HG03457 (cell line): ENCODE data around the gene MFAP4.

Experiments used
- ATAC-seq: cut with Tn5 transposase; IDR thresholded peaks from one replicate; pipeline ENCODE4 v1.9.1; 2021; ENCODE audit warnings: moderate number of reproducible peaks; ENCODE audit not compliant: unreplicated experiment

MFAP4 gene

DNA sequence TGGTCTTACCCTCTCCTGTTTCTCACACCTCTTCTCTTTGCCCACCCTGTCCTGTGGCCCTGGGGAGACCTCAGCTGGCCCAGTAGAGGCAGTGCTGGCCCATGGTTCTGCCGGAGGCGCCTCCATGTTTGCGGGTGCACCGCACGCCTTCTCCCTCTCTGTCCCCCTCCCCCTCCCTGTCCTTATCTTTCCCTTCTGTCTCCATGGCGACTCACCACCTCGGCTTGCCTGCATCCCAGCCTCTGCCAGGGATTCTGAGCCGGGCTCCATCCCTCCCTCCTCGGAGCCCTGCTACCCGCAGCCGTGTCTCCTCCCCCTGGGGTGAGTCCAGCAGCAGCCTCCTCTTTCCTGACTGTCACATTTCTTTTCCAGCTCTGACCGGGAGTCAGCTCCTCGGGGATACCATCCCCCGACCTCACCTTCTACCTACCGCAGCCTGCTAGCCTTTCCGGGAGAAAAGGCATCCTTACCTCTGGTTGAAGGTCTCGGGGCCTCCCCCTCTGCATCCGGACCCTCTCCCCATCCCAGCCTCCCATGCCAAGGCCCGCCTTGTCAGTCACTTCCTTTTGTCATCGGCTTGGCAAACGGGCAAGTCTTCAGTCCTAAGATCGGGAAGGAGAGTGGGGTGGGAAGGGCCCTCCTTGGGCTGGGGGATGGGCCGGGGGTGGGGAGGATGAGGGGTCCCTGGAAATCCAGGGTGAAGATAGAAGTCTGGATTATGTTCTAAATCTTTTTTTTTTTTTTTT lies 24.1 kb upstream of the MFAP4 start, which contains the start of gene RNF112:
Gene RNF112, plus strand, starts transcription at position 358 of the 746 bp plus-strand sequence. Its CDS starts 177 bp downstream, at position 535.
- no peak for ATAC-seq

DNA sequence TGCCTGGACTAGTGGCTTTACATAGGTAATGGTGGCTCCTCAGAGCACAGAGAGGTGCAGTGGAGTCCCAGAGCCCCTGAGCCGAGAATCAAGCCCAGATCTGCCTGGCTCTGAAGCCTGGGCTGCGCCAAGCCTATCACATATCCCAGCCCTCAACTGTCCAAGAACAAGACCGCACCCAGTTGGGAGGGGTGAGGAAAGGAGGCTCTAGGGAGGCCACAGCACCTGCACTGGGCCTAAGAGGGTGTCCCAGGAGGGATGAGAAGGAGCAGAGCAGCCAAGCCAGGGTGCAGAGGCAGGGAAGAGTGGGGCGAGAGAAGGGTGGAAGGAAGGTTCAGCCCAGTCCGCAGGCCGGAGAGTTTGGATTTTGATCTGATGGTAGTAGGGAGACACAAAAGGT lies 23.1 kb upstream of the MFAP4 start:
- no peak for ATAC-seq

DNA sequence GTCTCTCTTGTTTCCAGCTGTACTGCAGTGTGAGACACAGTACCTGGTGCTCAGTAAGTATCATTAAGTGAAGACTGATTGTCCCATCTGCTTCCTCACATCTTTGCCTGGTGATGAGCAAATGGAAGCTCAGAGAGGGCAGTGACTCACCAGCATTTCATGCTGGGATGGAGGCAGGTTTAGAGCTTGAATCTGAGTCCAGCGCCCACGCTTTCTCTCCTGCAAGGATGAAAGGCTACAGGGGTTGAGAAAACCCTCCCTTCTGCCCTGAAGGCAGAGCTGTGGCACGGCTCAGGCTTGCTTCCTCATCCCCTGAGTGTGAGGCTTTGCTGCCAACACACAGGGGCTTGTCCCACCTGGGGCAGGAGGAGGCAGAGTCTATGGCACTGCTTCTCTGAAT lies 22.5 kb upstream of the MFAP4 start:
- ATAC-seq = no peak

DNA sequence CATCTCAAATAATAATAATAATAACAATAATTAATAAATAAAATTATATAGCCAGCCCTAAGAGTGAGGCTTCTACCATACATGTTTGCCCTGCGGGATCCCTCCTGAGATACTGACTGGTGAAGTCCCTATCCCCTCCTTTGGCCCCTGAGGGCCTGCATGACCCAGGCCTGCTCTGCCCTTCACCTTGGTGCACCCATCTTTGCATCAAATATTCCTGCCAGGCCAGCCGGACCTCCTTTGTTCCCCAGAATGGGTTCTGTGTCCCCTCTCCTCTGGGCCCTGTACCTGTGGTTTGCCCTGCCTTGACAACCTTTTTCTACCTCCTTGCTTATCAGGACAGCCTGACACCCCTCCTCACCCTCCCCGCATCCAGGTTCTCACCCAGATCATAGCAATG lies 22.1 kb upstream of the MFAP4 start:
- ATAC-seq = no peak

DNA sequence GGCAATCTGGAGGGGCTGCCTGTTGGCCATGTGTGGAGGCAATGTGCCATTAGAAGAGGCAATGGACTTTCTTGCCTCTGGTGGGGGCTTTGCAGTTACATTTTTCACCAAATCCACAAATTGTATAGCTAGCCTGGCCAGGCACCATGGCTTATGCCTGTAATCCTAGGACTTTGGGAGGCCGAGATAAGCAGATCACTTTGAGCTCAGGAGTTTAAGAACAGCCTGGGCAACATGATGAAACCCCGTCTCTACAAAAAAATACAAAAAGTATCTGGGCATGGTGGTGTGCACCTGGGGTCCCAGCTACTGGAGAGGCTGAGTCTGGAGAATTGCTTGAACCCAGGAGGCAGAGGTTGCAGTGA lies 21.3 kb upstream of the MFAP4 start:
- ATAC-seq = no peak

DNA sequence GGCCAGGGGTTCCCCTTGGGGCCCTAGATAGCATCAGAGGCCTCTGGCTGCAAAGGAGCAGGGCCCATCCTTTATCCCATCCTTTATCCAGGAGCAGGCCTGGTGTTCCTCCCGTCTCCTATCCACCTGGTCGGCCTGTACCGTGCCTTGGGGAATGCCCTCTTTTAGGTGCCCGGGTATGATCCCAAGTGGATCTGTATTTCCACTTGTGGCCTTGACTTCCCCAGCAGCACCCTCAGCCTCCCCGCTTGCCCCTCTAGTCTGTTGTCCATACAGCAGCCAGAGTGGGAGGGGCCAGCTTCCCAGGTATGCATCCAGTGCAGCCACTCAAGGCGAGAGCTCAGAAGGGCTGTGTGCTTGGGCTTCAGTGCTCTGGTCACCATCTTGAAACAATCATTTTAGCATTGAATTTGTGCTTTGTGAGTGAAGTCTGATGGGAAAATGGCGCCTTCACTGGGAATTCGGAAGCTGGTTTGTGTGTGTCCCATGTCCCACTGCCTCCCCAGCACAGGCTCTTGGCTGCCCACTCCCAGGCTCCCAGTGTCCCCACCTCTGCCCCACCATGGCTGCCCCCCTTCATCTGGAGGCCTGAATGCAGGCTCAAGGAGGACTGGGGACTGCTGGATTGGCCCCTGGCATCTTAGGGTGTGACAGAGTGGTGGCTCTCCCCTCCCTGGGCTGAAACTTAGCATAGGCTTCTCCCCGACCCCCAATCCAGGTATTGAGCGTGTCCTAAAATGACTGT lies 20.8 kb upstream of the MFAP4 start:
- ATAC-seq = no peak

DNA sequence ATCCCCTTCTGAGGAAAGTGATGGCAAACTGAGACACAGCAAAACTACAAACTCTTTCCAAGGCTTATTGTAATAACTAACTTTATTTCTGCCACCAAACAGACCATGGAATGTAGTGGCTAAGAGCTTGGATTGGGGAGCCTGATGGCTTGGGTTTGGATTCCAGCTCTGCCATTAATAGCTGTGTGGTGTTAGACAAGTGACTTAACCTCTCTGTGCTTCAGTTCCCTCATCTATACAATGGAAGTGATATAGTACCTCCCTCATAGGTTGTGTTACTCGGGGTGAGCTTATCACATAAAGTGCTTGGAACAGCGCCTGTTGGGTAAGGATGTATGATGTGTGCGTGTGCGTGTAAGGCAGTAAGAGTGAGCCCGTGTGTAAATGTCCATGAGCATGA lies 18.1 kb upstream of the MFAP4 start:
- no peak for ATAC-seq

DNA sequence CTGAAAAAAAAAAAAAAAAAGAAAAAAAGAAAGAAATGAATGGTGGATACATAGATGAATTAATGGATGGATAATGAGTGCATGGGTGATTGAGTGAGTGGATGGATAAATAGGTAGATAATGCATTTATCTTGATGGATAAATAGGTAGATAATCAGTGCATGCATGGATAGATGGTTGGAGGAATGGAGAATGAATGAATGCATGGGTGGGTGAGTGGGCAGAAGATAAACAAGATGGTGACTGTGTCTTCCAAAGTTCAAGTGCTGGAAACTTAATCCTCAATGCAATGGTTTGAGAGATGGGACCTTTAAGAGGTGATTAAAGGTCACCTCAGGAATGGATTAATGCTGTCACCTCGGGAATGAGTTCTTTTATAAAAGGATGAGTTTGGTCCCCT lies 17.3 kb upstream of the MFAP4 start:
- no peak for ATAC-seq

DNA sequence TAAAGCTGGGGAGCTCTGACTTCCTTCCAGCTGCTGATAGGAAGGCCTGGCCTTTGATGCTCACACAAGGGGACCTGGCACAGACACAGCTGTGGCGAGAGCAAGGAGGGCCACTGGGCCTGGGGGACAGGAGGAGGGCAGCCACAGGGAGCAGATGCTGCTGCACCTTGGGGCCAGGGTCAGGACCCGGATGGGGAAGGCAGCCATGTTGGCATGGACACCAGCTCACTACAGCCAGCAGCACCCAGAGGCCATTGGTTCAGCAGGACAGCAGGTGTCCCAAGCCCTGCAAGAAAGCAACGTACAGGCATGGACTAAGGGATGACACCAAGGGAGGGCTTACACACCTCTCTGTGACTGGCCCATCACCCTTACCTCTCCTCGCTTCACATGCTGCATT lies 16.0 kb upstream of the MFAP4 start:
- ATAC-seq = no peak

DNA sequence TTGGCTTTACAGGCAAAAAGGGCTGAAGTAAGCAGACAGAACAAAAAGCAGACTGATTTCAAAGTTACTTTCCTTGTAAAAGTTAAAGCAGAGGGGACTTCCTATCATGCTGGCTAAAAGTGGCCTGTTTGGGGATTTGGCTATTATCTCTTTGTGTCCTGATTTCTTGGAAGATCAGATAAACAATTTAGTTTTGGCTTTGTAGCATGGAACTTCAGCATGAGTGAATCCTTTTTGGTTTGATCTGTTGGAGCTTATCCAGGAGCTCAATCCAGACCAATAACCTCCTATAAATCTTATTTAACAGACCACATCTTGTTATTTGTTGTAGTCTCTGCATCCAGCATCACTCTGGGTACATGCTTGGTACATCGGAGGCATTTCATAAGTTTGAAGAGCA lies 15.2 kb upstream of the MFAP4 start:
- no peak for ATAC-seq

DNA sequence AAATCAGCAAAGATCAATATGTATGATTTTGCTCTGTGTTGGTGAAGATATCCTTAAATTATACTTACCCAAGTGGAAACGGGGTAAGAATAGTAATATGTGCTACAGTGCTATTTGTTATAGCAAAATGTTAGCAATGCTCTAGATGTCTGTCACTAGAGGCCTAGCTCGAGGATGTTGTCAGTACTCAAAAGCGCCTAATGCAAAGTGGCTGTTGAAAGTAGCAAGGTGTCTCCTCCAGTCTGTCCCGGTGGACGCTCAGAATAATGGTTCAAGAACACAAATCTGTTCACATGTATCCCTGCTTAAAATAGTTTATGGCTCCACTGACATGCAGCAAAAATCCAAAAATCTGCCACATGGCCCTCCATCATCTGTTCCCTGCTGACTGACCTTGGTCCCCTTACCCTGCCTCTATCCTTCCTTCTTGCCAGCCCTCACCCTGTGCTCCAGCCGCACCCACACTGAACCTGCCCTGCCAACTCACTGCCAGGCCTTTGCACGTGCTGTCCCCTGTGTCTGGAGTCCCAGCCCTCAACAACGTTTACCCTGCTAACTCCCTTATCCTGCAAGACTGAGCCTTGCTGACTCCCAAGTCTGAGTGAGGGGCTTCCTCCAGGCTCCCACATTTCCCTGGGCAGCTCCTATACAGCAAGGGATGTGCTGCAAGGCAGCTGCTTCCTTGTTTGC lies 14.5 kb upstream of the MFAP4 start:
- no peak for ATAC-seq

DNA sequence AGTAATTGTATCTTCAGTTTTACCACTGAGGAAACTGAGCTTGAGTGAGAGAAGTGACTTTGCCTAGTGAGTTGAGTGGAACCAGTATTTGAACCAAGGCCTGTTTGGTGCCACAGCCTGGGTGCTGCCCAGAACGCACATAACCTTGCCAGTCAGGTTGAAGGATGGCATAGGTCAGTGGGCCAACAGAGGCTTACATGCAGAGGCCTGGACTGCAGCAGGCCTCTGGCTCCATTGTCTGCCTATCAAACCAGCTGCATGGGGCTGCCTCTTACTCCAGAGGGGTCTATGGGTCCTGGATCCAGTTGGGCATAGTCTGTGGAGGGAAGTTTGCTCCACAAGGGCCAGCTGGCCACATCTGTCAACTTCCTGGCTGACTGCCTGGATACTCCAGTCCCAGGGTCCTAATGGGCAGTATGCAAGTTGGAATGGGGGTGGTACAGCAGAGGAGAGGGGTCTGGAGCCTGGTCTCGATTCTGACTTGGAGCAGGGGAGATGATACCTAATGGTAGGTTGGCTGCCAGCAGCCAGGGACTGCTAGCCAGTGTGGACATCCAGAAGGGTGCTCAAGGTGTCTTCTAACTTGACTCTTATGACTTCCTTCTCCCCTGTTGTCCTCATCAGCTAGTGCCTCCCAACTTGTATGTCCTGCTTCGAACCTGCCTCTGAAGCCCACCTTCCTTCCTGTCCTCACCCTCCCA lies 12.9 kb upstream of the MFAP4 start:
- no peak for ATAC-seq

DNA sequence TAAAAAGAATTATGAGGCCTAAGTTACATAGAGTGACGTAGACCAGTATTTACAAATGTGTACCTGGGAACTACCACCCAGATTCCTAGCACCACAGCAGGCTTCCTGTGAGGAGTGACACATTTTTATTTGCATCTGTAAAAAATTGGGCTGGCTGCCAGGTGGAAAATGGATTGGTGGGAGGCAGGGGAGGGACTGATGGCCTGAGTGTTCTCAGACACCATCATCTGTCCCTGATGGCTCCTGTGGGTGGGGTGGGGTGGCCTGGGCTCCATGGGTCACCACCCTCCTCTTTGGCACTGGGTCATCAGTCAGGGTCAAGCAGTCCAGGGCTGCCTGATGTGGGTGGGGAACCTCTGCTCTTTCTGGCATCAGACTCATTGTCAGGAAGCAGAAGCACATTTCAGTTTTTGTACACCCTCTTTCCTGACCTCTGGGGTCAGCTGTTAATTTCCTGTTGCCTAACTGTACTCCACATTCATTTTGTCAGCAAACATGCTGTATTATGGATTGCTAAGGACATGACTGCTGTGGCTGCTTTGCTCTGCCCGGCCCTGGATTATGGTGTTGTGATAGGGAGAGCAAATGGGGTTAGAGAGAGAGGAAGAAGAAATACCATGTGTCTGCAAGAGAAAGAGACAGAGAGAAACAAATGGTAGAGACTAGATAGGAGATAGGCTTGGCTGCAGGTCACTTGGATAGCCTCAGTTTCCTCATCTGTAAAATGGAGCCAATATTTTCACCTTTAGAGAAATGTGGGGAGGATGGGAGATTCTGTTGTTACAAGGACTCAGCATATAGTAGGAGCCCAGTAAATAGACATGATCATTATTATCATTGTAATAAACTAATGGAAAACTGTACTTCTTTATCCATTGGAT lies 11.6 kb upstream of the MFAP4 start:
- no peak for ATAC-seq

DNA sequence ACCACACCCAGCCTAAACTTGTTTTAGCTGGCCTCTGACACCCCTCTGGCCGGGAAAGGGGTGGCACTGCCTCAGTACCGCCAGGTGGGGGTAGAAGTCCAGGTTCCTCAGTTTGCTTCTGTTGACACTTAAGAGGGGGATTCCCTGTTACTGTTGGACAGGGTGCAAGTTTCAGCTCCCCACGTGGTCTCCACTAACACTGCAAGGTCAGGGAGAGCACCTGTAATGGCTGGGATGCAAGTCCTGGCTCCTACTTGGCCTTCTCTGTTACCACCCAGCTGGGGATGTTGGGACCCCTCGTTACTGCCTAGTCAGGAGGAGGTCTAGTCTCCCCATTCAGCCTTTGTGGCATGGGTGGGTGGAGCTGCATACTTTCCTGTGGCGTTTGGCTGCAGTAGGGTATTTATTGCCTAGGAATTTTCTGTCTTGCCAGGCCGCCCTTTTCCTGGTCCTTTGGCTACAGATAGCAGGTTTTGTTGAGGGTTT lies 10.6 kb upstream of the MFAP4 start:
- ATAC-seq = no peak

DNA sequence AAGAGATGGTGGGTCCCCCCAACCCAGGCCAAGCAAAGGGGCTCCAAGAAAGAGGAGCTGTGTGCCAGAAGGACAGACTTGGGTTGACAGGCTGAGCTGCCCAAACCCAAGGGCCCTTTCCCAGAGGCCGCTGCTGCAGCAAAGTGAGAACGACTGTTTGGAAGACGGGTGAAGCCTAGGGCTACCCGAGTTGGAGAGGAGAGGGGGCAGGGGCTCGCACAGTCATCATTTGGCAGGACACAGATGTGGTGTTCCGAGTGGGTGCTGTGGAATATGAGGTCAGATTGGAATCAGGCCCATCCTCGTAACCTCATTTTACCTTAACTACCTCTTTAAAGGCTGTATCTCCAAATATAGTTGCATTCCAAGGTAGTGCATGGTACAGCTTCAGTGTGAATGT lies 5.3 kb upstream of the MFAP4 start:
- ATAC-seq = no peak

DNA sequence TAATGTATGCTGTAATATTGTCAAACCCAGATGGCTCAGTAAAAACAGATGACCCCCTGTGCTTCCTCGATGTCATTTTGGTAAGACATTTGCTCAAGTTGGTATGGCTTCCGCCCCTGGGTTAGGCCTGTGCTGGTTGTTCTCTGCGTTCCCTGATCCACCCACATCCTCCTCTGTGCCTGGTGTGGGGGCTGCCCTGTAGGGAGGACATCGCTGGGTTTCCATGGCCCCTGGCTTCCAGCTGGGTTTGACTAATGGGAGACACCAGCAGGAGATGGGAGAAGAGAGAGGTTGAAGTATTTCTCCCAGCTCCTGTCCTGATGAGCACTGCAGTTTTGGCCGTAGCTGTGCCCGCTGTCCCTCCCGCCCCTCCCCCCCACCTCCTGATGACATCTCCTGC lies 4.4 kb upstream of the MFAP4 start:
- no peak for ATAC-seq

DNA sequence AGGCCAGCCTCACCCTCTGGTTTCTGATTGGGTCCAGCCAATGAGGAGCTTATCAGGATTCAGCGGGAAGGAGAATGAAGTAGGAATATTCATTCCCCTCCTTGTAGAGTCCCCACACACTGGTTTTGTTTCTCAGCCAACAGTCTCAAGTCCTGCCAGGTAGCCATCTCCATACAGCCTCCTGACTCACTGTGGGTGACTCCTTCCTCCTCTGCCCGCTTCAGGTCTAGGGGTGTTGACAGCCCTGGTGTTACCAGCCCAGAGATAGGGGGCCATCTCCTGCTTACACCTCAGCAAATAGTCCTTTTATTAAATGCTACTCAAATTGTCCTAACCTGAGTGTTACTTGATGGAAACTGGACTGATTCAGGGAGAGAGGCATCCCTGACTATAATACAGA lies 4.0 kb upstream of the MFAP4 start:
- no peak for ATAC-seq

DNA sequence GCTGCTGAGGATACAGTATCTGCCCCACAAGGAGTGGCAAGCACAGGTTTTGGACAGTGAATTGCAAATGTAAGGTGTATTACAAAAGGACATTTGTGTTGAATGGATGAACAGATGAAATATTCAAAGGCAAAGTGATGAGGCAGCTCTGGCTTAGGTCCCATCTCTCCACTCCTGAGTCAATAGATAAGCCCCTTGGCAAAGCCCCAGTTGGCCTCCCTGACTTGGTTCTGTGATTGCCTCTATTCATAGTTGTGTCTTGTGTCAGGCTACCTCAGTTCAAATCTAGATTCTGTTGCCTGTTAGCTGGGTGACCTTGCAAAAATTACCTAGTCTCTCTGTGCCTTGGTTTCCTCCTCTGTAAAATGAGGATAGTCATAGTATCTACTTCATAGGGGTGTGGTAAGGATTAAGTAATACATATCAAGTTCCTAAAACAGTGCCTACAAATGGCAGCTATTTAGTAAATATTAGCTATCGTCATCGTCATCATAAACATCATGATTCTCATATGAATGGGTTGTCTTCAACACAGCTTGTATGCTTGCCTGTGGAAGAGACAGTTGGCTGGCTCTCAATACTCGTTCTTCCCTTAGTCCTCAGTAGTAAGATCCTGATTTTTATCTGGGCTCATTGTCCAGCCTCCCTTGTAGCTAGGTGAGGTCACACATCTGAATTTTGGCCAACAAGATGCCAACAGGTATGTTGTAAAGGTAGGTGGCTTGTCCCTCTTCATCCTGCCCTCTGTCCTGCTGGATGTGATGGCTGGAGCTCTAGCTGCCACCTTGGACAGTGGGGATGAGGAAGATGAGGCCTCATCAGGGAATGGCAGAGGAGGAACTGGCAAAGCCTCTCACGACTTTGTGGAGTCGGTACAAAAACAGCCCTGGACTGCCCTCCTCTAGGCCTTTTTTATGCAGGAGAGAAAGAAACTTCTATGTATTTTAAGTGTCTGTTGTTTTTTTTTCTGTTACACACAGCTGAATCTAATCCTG lies 2.1 kb upstream of the MFAP4 start:
- no peak for ATAC-seq

DNA sequence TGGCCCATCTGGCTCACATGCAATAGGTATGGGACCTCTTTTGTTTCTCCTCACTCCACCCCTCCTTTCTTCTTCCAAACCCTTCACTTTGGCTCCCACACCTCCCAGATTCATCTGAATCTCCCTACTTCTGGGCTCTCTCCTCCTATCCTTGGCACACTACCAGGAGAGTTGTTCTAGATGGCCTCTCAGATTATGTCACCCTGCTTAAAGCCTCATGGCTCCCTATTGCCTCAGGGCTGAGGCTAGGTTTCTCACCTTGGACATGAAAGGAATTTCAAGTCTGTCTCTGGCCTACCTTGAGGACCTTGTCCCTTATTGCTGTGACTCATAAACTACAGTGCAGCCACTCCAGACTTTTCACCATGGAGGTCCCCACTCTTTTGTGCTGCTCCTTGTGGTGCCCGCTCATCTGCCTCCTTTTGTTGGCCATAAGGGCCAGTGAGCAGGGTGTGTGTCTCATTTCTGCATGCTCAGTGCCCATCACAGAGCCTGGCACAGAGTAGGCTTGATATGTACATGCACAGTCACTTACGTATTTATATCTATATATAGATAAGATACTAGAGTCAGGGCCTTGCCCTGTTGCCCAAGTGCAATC lies 1.0 kb upstream of the MFAP4 start:
- ATAC-seq = no peak
